OCI-LY3 (cell line): ENCODE data around the gene HMOX1.

ENCODE experiments used
- H2AFZ ChIP-seq: fragments of 200-600, 300-600 bp; shearing (Covaris generic); 2 replicates; pipeline ENCODE4 v1.6.0; 2014; ENCODE audit warnings: antibody characterized with exemption, low read depth, low read length
- H3K27ac ChIP-seq: fragments of 200-600, 300-600 bp; sonication (generic); 2 replicates; pipeline ENCODE4 v1.5.1; 2014; ENCODE audit warnings: mild to moderate bottlenecking, low read length, moderate library complexity, mixed read lengths
- H3K27me3 ChIP-seq: fragments of 200-600, 300-600 bp; sonication (generic); 2 replicates; pipeline ENCODE4 v1.6.1; 2014; ENCODE audit warnings: low read depth, low read length, mixed read lengths
- H3K36me3 ChIP-seq: fragments of 200-600, 300-600 bp; sonication (generic); replicated peaks from 2 replicates; pipeline ENCODE3; 2014; ENCODE audit warnings: low read depth, low read length, mixed read lengths
- H3K4me1 ChIP-seq: fragments of 300-600, 200-600 bp; sonication (generic); 2 replicates; pipeline ENCODE4 v1.6.1; 2014; ENCODE audit warnings: low read length, mixed read lengths
- H3K4me2 ChIP-seq: fragments of 200-600, 300-600 bp; sonication (generic); 2 replicates; pipeline ENCODE4 v1.6.1; 2014; ENCODE audit warnings: low read length, mixed read lengths
- H3K4me3 ChIP-seq: fragments of 300-600, 200-600 bp; sonication (generic); 2 replicates; pipeline ENCODE4 v1.5.1; 2014; ENCODE audit warnings: antibody characterized with exemption, mild to moderate bottlenecking, low read length, moderate library complexity
- H3K79me2 ChIP-seq: fragments of 300-600, 200-600 bp; shearing (Covaris generic); 2 replicates; pipeline ENCODE4 v1.6.1; 2014; ENCODE audit warnings: mild to moderate bottlenecking, low read length, mixed read lengths
- H3K9ac ChIP-seq: fragments of 300-600, 200-600 bp; shearing (Covaris generic); 2 replicates; pipeline ENCODE4 v1.6.0; 2014; ENCODE audit warnings: mild to moderate bottlenecking, low read length, moderate library complexity
- H3K9me3 ChIP-seq: fragments of 200-600, 300-600 bp; shearing (Covaris generic); 2 replicates; pipeline ENCODE4 v1.6.1; 2014; ENCODE audit warnings: low read length, mixed read lengths; ENCODE audit not compliant: insufficient read depth
- H4K20me1 ChIP-seq: fragments of 200-600, 300-600 bp; sonication (generic); 2 replicates; pipeline ENCODE4 v1.6.1; 2016; ENCODE audit warnings: low read length, mixed read lengths; ENCODE audit not compliant: insufficient read depth
- CTCF ChIP-seq: fragments of 200-600, 300-600 bp; sonication (generic); IDR thresholded peaks from 2 replicates; pipeline ENCODE4 v1.5.1; 2014; ENCODE audit warnings: antibody characterized with exemption, low read length, low read depth
- EZH2phosphoT487 ChIP-seq: fragments of 200-600 bp; shearing (Covaris generic); IDR thresholded peaks from 2 replicates; pipeline ENCODE4 v1.6.1; 2018; ENCODE audit warnings: antibody characterized with exemption, mixed run types, low read depth

The HMOX1 gene

DNA sequence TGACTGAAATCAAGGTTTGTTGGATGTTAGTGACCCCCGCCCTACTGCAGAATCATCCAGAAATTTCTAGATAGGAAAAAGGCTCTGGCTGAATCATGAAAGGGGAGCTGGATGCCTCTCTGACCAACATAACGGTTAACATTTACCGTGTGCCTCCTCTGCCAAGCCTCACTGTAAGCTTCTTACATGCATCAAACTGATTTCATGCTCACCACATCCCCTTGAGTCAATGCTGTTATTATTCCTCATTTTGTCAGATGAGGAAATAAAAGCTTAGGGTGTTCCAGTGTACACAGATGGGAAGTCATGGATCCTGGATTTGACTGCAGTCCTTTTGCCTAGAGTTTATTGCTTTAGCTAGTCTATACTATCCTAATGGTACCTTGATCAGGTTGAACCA is 5.9 kb upstream of the HMOX1 start:
- Histone ChIP-seq H3K9ac (no peak overlapping the region), H3K36me3 (no peaks in the 10 kb centered on the region), H3K9me3 (no peaks in the 10 kb centered on the region), H3K4me1 (peaks cover 60% of the 10 kb centered on the region), H2AFZ (no peak overlapping the region), H4K20me1 (no peaks in the 10 kb centered on the region), H3K4me2 (no peak overlapping the region), H3K4me3 (no peak overlapping the region), H3K79me2 (no peaks in the 10 kb centered on the region), H3K27me3 (no peaks in the 10 kb centered on the region), H3K27ac (no peak overlapping the region)
- no peak for TF ChIP-seq EZH2phosphoT487
- TF ChIP-seq CTCF = no peak

DNA sequence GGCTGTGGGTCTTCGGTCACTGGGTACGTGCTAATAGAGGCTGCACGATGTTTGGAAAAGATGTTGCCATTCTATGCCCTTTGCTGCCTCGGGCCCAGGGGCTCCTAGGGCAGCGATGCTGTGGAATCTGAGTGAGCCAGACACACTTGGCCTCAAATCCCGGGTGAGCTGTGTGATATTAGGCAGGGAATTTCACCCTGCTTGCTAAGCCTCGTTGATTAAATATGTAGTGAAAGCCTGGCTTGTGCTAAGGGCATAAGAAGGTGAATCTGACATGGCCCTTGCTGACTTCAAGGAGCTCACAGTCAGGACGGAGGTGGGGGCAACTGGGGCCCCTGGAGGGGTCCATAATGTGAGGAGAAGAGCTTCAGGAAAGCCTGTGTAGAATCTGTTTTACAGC is 5.4 kb upstream of the HMOX1 start:
- Histone ChIP-seq H3K4me1 (peaks cover 60% of the 10 kb centered on the region), H4K20me1 (no peaks in the 10 kb centered on the region), H3K9ac (no peak overlapping the region; the same call in 1 of the 2 replicates), H3K36me3 (no peaks in the 10 kb centered on the region), H3K27ac (peak overlapping the region; percentile 86), H2AFZ (no peak overlapping the region), H3K4me3 (no peak overlapping the region), H3K9me3 (no peaks in the 10 kb centered on the region), H3K27me3 (no peaks in the 10 kb centered on the region), H3K4me2 (0 out of 2 replicates have a peak overlapping the region, but pooled peaks have one; percentile 81), H3K79me2 (no peaks in the 10 kb centered on the region)
- no peak for TF ChIP-seq EZH2phosphoT487
- TF ChIP-seq CTCF = no peak

DNA sequence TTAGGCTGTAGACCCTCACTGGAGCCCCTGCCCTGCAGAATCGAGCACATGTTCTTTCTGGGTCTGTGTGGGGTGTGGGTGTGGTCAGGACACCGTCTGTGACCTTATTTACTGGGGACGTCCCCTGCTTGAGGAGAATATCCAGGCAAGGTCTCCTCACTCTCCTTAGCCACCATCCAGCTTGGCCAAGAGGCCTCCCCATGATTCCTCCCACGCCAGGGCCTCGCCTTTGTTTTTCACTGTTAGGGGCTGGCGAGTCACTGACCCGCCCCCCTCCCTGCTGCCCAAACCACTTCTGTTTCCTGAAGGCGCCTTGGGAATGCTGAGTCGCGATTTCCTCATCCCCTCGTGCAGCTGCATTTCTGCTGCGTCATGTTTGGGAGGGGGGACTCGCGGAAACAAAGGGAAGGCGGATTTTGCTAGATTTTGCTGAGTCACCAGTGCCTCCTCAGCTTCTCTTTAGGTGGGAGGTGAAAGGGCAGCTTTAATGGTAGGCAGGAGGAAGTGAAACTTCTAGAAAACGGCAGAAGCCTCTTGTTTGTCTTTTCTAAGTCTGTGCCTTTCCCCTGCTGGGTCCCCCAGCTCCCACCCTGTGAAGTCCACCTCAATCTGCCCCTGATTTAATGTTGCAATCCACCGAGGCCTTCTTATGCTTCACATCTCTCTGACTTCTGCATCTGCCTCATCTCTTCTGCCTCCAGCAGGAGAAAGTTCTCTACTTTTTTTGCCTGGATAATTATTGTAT is 4.0 kb upstream of the HMOX1 start:
- H3K27me3 ChIP-seq = no peaks in the 10 kb centered on the region
- TF ChIP-seq CTCF = no peak
- TF ChIP-seq EZH2phosphoT487 = no peak
- peak overlapping the region; percentile 81 for H3K4me2 ChIP-seq
- peak overlapping the region; percentile 86 for H3K27ac ChIP-seq
- peak overlapping the region; percentile 54 for H3K4me3 ChIP-seq
- peak overlapping the region; percentile 73 for H3K9ac ChIP-seq
- H3K4me1 ChIP-seq = peaks cover 58% of the 10 kb centered on the region
- H3K79me2 ChIP-seq = peaks cover 9% of the 10 kb centered on the region
- no peaks in the 10 kb centered on the region for H4K20me1 ChIP-seq
- H3K36me3 ChIP-seq = no peaks in the 10 kb centered on the region
- no peaks in the 10 kb centered on the region for H3K9me3 ChIP-seq
- H2AFZ ChIP-seq = peak overlapping the region; percentile 31; the same call in 1 of the 2 replicates

DNA sequence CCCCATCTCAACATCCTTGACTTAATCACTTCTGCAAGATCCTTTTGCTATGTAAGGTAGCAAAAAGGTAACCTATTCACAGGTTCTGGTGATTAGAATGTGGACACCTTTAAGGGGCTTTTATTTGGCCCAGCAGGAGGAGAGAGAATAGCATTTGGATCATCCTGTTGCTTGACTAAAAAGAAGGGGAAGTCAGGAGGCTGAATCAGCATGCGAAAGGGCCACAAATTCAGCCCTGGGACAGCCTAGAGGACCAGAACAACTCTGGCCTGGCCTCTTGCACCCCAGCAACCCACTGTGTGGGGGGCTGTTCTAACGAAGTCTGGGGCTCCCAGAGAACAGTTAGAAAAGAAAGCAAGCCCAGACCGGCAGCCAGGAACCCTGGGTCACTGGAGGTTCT is 3.2 kb upstream of the HMOX1 start:
- TF ChIP-seq EZH2phosphoT487 (no peak), CTCF (no peak)
- no peak overlapping the region for H2AFZ ChIP-seq
- peak overlapping the region; percentile 73 for H3K9ac ChIP-seq
- H3K79me2 ChIP-seq = peaks cover 13% of the 10 kb centered on the region
- peaks cover under 1% of the 10 kb centered on the region; the same call in 1 of the 2 replicates for H4K20me1 ChIP-seq
- peaks cover 57% of the 10 kb centered on the region for H3K4me1 ChIP-seq
- H3K4me3 ChIP-seq = peak overlapping the region; percentile 27; the same call in 1 of the 2 replicates
- peaks cover under 1% of the 10 kb centered on the region for H3K36me3 ChIP-seq
- peak overlapping the region; percentile 81 for H3K4me2 ChIP-seq
- H3K27me3 ChIP-seq = no peaks in the 10 kb centered on the region
- H3K27ac ChIP-seq = peak overlapping the region; percentile 86
- H3K9me3 ChIP-seq = no peaks in the 10 kb centered on the region
